ENCODE data around the gene C1orf105.

DNA sequence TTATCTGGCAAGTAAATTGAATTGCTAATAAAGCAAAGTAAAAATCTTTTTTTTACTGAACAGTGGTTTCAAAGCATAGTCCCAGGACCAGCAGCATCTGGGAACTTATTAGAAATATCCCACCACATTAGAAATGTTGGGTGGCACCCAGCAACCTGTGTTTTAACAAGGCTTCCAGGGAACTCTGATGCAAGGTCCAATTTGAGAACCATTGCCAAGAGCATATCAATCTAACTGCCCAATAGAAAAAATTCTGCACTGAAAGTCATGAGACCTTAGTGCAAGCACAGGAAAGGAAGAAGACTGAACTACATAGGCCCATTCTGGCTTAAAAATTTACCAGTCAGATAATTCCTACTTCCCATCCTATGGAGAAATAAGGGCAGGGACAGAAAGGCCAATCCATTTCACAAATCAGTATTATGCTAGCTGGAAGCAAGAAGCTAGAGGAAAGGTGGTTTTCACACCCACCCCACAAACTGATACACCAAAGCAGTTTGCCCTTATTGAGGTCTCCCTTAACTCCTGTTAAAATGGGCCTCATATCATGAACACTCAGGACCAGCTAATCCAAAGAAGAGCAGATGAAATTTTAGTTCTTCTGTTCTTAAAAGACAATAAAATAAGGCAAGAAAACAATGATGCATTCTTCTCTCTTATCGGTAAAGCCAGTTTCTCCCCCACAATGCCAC, 17.5 kb upstream of the C1orf105 start:
- TF ChIP-seq, protein P1, sequence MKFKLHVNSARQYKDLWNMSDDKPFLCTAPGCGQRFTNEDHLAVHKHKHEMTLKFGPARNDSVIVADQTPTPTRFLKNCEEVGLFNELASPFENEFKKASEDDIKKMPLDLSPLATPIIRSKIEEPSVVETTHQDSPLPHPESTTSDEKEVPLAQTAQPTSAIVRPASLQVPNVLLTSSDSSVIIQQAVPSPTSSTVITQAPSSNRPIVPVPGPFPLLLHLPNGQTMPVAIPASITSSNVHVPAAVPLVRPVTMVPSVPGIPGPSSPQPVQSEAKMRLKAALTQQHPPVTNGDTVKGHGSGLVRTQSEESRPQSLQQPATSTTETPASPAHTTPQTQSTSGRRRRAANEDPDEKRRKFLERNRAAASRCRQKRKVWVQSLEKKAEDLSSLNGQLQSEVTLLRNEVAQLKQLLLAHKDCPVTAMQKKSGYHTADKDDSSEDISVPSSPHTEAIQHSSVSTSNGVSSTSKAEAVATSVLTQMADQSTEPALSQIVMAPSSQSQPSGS (IDR thresholded peaks at IDR 0.05; ENCODE audit: low read length) = no peak
- TF ChIP-seq ATF3 (IDR thresholded peaks at IDR 0.05; ENCODE audit: insufficient read depth, low read depth, low read length) = no peak
